Frontal cortex (tissue), 4 donors: ENCODE measurements around the gene TAS2R10. TPM values are rescaled to one million over a fixed set of nuclear protein-coding genes. Genes with fewer than 3 reads are reported as not detected.
"Not testable (repeated sequence)": the region's sequence is repeated elsewhere in the genome, so short reads cannot be mapped to it uniquely, and the experiment has no call there.

ENCODE experiments used
- DNase-seq, 2 donors: peaks; one replicate each; pipeline ENCODE4 v3.0.0; 2012; ENCODE audit warnings: low spot score in 2 of 2
- FAIRE-seq: peaks from 2 replicates; lab custom pipeline; 2012; peaks lifted over from hg19 to GRCh38; lab: Jason Lieb, UNC
- small RNA-seq: library from RNA; depleted of rRNA; stranded (forward); fragments of <200 nt; gene quantifications from one replicate; pipeline ENCODE3, GENCODE V24; 2014
- total RNA-seq: library from RNA; depleted of rRNA; stranded (reverse); fragments of >200 nt; gene quantifications from one replicate; pipeline ENCODE4 v1.2.3, GENCODE V29; 2014
- donor health status: control.
- donor health status: control.
- donor health status: control.

Gene TAS2R10
- total RNA-seq, 1 donor from 2014 or later, result 2.4 TPM

- not testable (repeated sequence) for FAIRE-seq, DNase-seq
Observed at GRCh38 chr12:10791769-10792168, 34.4 kb downstream of the TAS2R10 start.

GRCh38 chr12:10783252-10783651 is 42.9 kb downstream of the TAS2R10 start:
- FAIRE-seq (no peak), DNase-seq (no peak)

GRCh38 chr12:10779103-10779502 is 47.1 kb downstream of the TAS2R10 start:
- no peak for DNase-seq
- no peak for FAIRE-seq

Small RNAs within 50 kb of the gene (small RNA-seq; reads per million reads assigned to genes)
- not detected for gene PRR4

Other genes starting within 250 kb of the TAS2R10 start
- gene MAGOHB, start 212.7 kb downstream of the TAS2R10 start, total RNA-seq, result 18.3 TPM
- 2.9 TPM for gene STYK1, start 152.3 kb downstream of the TAS2R10 start, total RNA-seq
- 6.9 TPM for gene YBX3, start 103.0 kb downstream of the TAS2R10 start, total RNA-seq
- 0.41 TPM for gene TAS2R7, start 23.7 kb downstream of the TAS2R10 start, total RNA-seq
- under 0.01 TPM for gene TAS2R8, start 19.1 kb downstream of the TAS2R10 start, total RNA-seq
- 0.41 TPM for gene TAS2R9, start 16.2 kb downstream of the TAS2R10 start, total RNA-seq
- 1.2 TPM for gene PRR4, start 23.1 kb upstream of the TAS2R10 start, total RNA-seq
- gene PRH1, start 57.9 kb upstream of the TAS2R10 start, total RNA-seq, result 42.0 TPM
- gene TAS2R13, start 83.2 kb upstream of the TAS2R10 start, total RNA-seq, result 2.4 TPM
- not detected for gene PRH2, start 102.9 kb upstream of the TAS2R10 start, total RNA-seq
- 5.3 TPM for gene TAS2R14, start 112.9 kb upstream of the TAS2R10 start, total RNA-seq
- gene TAS2R50, start 160.6 kb upstream of the TAS2R10 start, total RNA-seq, result 3.7 TPM
- gene TAS2R20, start 171.9 kb upstream of the TAS2R10 start, total RNA-seq, result 6.9 TPM
- gene TAS2R19, start 196.3 kb upstream of the TAS2R10 start, total RNA-seq, result 6.9 TPM
- gene TAS2R31, start 205.0 kb upstream of the TAS2R10 start, total RNA-seq, result 7.3 TPM
- gene TAS2R46, start 235.9 kb upstream of the TAS2R10 start, total RNA-seq, result 1.6 TPM